HG02840 (cell line): ENCODE data around the gene ARL8B.

Source experiments
- ATAC-seq: cut with Tn5 transposase; IDR thresholded peaks from one replicate; pipeline ENCODE4 v1.9.1; 2021; ENCODE audit warnings: mild to moderate bottlenecking, moderate library complexity, moderate number of reproducible peaks; ENCODE audit not compliant: unreplicated experiment, low FRiP score

ARL8B gene

GRCh38 chr3:5198986-5199731 lies 77.1 kb downstream of the ARL8B start:
- no peak for ATAC-seq

- no peak for ATAC-seq
Observed at GRCh38 chr3:5201536-5201935, 79.4 kb downstream of the ARL8B start.

- no peak for ATAC-seq
Observed at GRCh38 chr3:5202222-5202621, 80.1 kb downstream of the ARL8B start.

- ATAC-seq, result peak; percentile 98
Observed at GRCh38 chr3:5205165-5205941, 83.3 kb downstream of the ARL8B start.

DNA sequence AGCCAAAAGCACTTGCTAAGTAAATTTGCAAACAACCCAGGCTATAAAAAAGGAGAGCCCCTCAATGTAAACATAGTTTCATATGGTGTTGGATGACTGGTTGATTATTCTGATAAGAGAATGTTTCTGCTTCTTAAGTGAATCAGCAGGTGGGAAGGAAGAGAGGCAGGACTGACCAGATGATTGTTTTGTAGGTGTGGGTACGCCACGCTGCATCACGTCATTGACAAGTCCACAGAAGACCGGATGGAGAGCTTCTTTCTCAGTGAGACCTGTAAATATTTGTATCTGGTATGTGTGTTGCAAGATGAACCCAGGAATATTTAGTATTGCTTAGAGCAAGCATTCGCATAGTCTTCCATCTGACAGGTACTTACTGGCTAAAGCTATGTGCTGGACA lies 88.8 kb downstream of the ARL8B start:
- ATAC-seq, result no peak

DNA sequence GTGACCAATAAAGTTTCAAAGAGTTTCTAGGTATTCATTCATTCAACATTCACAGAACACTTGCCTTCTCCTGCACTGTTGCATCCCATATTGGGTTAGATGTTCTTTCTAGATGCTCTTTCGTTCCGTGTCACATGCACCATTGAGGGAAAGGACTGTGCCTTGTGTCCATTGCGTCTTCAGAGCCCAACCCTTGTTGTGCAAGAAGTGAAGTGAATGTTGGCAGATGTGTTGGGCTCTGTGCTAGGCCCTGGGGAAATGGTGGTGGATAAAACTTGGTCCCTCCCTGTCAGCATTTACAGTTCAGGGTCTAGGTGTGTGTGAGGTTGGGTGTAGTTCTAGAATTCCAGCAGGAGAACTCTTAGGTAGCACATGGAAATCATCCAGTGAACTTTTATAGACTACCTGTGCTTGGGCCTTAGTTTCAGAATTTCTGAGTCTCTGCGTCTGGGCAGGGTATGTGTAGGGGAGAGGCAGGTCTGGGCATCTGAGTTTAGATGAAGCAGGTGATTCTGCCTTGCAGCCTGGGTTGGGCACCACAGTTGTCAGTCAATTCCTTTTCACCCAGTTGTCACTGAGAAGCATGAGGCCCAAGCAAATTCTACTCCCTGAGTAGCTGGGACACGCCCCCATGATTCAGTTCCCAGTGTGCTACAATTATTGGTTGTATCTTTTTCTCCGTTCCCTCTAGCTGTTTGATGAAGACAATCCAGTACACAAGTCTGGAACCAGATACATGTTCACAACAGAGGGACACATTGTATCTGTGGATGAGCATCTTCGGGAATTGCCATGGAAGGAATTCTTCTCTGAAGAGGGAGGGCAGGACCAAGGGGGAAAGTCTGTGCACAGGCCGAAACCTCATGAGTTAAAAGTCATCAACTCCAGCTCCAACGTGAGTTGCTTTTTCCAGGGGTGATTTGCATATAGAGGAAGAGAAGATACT lies 90.8 kb downstream of the ARL8B start:
- no peak for ATAC-seq

DNA sequence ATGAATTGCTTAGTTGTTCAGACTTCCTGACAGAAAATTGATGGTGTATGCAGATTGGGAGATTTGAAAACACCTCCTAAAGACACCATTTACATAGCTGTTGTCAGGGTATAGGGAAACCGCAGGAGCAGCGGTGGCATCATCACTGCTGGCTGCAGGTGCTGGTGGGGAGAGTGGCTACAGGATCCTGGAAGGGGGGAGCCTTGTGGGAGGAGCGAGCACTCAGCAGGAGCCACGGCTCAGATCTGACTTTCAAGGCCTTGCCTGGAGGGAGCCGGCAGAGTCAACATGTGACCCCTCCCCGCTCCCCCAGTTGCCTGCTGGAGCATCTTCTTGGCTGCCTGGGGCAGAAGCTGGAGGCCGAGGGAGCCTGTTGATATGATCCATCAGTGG lies 91.5 kb downstream of the ARL8B start:
- ATAC-seq, result no peak

DNA sequence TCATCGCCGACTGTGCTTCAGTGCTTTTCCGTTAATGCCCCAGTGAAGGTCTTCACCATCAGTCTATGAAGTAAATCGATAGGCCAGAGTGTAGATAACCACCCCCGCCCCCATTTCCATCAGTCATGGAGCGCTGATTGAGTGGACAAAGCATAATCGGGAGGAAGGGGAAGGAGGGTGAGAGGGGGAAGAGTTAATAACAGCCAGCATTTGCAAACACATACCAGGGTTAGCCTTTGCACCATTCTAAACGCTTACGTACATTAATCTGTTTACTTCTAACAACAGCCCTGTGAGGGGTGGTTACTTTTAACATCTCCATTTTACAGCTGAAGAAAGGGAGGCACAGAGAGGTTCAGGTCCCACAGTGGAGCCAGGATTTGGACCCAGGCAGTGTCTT lies 92.3 kb downstream of the ARL8B start:
- ATAC-seq, result no peak

- no peak for ATAC-seq
Observed at GRCh38 chr3:5217824-5218595, 95.9 kb downstream of the ARL8B start.

DNA sequence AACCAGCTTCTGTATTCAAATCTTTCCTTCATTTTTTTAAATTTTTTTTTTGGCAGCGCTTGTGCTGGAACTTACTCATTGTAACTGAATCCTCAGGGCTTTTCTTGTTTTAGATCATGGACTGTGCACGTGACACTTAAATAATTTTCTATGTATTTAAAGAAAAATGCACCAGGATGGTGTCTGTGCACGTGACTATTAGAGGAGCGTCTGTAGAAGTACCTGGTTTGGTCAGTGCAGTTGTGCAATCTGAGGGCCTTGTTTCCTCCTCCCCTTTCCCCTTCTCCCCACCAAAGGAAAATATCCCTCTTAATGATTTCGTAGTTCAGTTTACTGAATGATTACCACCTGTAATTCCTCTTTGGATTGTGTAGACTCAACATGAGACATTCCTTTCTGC lies 96.7 kb downstream of the ARL8B start:
- ATAC-seq, result no peak

DNA sequence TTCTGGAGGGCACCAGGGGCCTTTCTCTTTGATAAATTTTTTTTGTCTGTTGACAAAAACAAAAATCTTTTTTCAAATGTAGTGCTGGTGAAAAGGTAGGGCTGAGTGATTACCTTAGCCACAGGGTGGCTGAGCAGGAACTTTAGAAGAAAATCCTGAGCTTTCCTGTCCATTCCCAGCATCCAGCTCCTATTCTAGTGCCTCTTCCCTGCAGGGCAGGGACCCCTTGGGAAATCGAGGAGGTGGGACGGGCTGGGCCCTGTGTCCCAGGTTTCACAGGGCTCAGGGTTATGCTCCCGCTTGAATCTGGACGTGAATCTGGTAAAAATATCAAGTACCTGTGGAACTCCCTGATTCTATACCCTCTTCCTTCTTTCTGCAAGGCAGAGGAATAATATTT lies 97.1 kb downstream of the ARL8B start:
- no peak for ATAC-seq

- ATAC-seq, result no peak
Observed at GRCh38 chr3:5220193-5220592, 98.1 kb downstream of the ARL8B start.

GRCh38 chr3:5220667-5221431 lies 98.8 kb downstream of the ARL8B start:
- ATAC-seq, result no peak

GRCh38 chr3:5221701-5222100 lies 99.6 kb downstream of the ARL8B start:
- no peak for ATAC-seq

- no peak for ATAC-seq
Observed at GRCh38 chr3:5222283-5223005, 100.4 kb downstream of the ARL8B start.

DNA sequence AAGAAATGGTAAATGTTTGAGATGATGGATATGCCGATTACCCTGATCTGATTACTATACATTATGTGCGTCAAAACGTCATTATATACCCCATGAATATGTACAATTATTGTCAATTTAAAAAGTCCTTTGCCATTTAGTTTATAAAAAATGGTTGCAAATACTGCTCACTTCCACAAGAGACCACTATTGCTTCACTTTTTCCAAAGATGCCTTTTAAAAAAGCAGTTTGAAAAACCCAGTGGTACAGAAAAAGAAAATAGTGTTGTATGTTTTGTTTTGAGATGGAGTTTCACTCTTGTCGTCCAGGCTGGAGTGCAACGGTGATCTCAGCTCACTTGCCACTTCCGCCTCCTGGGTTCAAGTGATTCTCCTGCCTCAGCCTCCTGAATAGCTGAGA lies 104.7 kb downstream of the ARL8B start:
- ATAC-seq, result no peak

DNA sequence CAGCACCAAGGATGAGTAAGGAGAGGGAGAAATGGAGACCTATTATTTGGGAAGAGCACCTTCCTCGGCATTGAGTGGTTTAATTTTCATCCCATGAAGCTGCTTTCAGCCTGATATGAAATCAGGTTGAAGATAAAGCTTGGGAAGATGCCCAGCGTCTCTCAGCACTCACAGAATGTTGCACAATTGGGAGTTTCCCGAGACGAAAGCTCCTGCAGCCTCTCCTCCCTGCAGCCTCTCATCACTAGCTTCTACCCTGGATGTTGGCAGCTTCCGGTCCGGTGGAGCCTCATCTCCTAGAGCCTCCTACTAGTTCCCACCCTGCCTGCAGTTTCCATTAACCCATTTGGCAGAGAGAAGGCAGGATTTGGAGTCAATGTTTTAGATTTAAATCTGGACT lies 105.7 kb downstream of the ARL8B start:
- no peak for ATAC-seq

GRCh38 chr3:5229414-5229813 lies 107.3 kb downstream of the ARL8B start:
- no peak for ATAC-seq
